NCI-H2171 treated with DMSO at 0.1 percent for 48 hours (cell line): ENCODE data around the gene SV2C.
A peak's percentile ranks its signal among the peaks of the same experiment; 100 is the strongest.

Source experiments
- DNase-seq: peaks from one replicate; lab custom pipeline; 2025; lab: John Stamatoyannopoulos, UW

Gene SV2C

GRCh38 chr5:76165029-76165428 is 81.8 kb downstream of the SV2C start:
- DNase-seq = no peak

- DNase-seq = no peak
These were observed 82.7 kb downstream of the SV2C start for GRCh38 chr5:76165711-76166374.

- DNase-seq = no peak
These were observed 83.8 kb downstream of the SV2C start for GRCh38 chr5:76166886-76167576.

GRCh38 chr5:76169146-76169905 is 86.1 kb downstream of the SV2C start:
- DNase-seq = no peak

- no peak for DNase-seq
These were observed 90.9 kb downstream of the SV2C start for GRCh38 chr5:76174101-76174500.

GRCh38 chr5:76175051-76175666 is 92.0 kb downstream of the SV2C start:
- peak; percentile 8 for DNase-seq

GRCh38 chr5:76175821-76176403 is 92.7 kb downstream of the SV2C start:
- DNase-seq = no peak

- DNase-seq = no peak
These were observed 94.8 kb downstream of the SV2C start for GRCh38 chr5:76177978-76178377.

- DNase-seq = no peak
These were observed 95.7 kb downstream of the SV2C start for GRCh38 chr5:76178913-76179312.

- no peak for DNase-seq
These were observed 97.9 kb downstream of the SV2C start for GRCh38 chr5:76180814-76181805.

- no peak for DNase-seq
These were observed 104.2 kb downstream of the SV2C start for GRCh38 chr5:76187386-76187785.

- DNase-seq = no peak
These were observed 107.2 kb downstream of the SV2C start for GRCh38 chr5:76190356-76190755.

- no peak for DNase-seq
These were observed 109.7 kb downstream of the SV2C start for GRCh38 chr5:76192837-76193236.

- DNase-seq = no peak
These were observed 110.5 kb downstream of the SV2C start for GRCh38 chr5:76193635-76194034.

GRCh38 chr5:76194340-76194739 is 111.2 kb downstream of the SV2C start:
- DNase-seq = no peak

GRCh38 chr5:76196457-76196856 is 113.3 kb downstream of the SV2C start:
- DNase-seq = no peak

- no peak for DNase-seq
These were observed 113.8 kb downstream of the SV2C start for GRCh38 chr5:76196886-76197489.

GRCh38 chr5:76197726-76198125 is 114.5 kb downstream of the SV2C start:
- DNase-seq = no peak

GRCh38 chr5:76199336-76200318 is 116.4 kb downstream of the SV2C start:
- DNase-seq = no peak
